HG03457 (cell line): ENCODE results near the gene OBSCN.

Source experiments
- ATAC-seq: cut with Tn5 transposase; IDR thresholded peaks from one replicate; pipeline ENCODE4 v1.9.1; 2021; ENCODE audit warnings: moderate number of reproducible peaks; ENCODE audit not compliant: unreplicated experiment

OBSCN gene

DNA sequence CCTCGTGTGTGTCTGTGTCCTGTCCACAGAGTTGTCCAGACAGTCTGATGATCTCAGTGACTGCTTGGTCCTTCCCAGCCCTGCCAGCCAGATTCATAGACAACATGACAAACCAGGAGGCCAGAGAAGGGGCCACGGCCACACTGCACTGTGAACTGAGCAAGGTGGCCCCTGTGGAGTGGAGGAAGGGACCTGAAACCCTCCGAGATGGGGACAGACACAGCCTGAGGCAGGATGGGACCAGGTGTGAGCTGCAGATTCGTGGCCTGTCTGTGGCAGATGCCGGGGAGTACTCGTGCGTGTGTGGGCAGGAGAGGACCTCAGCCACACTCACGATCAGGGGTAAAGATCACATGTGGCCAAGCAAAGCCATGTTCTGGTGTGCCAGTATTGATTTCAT is 96.4 kb downstream of the OBSCN start:
- no peak for ATAC-seq

DNA sequence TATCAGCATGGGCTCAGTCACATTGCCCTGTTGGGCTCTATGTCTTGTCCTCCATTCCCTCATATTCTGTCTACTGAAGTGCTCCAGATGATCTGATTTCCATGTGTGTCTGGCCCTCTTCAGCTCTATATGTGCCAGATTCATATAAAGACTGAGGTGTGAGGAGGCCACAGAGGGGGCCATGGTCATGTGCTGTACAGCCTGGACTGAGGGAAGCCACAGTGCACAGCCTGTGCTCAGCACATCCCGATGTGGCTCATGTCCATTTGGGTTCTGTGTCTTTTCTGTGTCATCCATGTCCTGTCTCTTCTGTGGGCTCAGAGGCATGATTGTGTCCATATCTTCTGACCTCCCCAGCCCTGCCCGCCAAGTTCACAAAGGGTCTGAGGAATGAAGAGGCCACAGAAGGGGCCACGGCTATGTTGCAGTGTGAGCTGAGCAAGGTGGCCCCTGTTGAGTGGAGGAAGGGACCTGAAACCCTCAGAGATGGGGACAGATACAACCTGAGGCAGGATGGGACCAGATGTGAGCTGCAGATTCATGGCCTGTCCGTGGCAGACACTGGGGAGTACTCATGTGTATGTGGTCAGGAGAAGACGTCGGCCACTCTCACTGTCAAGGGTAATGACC is 97.0 kb downstream of the OBSCN start:
- no peak for ATAC-seq

DNA sequence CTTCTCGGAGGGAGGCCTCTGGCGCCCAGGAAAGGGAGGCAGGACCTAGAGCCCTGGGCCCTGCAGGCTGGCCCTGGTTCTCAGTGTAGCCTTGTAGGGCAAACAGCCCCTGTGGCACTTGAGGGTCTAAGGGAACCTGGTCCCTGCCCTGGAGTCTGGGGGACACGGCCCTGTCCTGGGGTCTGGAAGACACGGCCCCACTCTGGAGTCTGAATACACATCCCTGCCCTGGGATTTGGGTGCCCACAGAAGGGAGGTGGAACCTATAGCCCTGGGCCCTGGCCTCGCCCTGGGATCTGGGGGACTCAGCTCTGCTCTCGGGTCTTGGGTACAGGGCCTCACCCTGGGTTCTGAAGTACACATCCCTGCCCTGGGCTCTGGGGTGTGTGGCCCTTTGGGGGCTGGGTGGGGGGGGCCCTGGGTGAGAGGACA is 97.9 kb downstream of the OBSCN start:
- no peak for ATAC-seq

DNA sequence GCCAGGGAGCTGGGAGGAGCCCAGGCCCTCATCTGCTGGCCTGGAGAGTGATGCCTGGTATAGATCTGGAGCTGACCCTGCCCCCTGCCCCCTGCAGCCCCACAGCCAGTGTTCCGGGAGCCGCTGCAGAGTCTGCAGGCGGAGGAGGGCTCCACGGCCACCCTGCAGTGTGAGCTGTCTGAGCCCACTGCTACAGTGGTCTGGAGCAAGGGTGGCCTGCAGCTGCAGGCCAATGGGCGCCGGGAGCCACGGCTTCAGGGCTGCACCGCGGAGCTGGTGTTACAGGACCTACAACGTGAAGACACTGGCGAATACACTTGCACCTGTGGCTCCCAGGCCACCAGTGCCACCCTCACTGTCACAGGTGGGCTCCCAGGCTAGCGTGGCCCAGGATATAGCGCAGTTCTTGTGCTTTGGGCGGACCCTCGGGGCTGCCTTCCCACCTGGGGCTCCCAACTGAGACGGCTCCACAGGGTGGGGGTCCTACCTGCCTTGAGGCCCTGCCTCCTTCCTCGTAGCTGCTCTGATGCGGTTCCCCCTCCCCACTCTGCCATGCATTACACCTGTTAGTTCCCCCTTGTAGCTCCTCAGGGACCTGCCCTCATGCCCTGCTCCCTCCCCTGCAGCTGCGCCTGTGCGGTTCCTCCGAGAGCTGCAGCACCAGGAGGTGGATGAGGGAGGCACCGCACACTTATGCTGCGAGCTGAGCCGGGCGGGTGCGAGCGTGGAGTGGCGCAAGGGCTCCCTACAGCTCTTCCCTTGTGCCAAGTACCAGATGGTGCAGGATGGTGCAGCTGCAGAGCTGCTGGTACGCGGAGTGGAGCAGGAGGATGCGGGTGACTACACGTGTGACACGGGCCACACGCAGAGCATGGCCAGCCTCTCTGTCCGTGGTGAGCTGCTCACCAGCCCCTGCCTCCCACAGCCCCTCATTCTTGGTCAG is 98.7 kb downstream of the OBSCN start:
- no peak for ATAC-seq

DNA sequence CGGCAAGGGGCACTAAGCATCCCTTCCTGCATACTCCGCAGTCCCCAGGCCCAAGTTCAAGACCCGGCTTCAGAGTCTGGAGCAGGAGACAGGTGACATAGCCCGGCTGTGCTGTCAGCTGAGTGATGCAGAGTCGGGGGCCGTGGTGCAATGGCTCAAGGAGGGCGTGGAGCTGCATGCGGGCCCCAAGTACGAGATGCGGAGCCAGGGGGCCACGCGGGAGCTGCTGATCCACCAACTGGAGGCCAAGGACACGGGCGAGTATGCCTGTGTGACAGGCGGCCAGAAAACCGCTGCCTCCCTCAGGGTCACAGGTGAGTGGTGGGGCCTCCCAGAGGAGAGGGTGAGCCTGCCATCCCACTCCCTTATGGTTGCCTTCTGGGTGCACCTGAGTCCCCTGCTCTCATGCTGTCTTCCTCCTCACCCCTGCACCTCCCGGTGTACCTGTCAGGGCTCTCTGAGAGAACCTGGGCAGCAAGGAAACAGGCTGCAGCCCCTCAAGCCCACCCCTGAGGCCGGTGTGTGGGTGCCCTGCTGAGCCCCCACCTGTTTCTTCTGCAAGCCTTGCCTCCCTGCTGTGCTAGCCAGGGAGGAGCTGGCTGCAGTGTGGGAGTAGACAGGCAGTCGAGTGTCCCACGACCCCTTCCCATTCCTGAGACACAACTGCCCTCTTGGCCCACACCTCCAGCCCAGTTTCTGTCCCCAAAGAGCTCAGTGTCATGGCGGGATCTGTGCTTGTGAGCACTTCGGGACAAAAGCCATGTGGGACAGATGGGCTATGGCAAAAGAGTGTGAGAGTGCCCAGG is 99.6 kb downstream of the OBSCN start:
- ATAC-seq, result no peak

DNA sequence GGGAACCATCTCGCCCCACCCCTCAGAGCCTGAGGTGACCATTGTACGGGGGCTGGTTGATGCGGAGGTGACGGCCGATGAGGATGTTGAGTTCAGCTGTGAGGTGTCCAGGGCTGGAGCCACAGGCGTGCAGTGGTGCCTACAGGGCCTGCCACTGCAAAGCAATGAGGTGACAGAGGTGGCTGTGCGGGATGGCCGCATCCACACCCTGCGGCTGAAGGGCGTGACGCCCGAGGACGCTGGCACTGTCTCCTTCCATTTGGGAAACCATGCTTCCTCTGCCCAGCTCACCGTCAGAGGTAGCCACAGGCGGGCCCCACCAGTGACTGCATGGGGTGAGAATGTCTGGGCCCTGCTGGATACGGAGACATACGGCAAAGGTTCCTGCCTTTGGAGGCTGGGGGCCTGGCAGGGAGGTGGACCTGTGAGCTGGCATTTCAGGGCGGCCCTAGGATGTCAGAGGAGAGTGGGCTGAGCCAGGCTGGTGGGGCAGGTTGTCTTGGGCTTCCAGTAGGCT is 100.3 kb downstream of the OBSCN start:
- no peak for ATAC-seq

DNA sequence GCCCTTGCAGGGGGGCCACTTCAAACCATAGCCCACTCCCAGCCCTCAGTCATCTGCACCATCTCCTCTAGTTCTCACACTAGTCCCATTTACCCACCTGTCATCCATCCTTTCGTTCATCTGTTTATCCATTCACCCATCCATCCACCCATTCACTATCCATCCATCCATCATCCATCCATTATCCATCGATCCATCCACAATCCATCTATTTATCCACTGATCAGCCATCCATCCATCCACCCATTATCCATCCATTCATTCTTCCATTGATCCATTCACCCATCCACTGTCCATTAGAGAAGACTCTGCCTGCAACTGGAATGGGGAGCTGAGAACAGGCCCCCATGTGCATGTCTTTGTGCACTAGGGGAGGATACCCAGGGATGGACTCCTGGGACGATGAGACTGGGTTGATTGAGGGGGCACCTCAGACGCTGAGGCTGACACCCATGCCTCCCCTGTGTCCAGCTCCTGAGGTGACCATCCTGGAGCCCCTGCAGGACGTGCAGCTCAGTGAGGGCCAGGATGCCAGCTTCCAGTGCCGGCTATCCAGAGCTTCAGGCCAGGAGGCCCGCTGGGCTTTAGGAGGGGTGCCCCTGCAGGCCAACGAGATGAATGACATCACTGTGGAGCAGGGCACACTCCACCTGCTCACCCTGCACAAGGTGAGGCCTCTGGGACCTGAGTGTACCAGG is 100.9 kb downstream of the OBSCN start:
- no peak for ATAC-seq

DNA sequence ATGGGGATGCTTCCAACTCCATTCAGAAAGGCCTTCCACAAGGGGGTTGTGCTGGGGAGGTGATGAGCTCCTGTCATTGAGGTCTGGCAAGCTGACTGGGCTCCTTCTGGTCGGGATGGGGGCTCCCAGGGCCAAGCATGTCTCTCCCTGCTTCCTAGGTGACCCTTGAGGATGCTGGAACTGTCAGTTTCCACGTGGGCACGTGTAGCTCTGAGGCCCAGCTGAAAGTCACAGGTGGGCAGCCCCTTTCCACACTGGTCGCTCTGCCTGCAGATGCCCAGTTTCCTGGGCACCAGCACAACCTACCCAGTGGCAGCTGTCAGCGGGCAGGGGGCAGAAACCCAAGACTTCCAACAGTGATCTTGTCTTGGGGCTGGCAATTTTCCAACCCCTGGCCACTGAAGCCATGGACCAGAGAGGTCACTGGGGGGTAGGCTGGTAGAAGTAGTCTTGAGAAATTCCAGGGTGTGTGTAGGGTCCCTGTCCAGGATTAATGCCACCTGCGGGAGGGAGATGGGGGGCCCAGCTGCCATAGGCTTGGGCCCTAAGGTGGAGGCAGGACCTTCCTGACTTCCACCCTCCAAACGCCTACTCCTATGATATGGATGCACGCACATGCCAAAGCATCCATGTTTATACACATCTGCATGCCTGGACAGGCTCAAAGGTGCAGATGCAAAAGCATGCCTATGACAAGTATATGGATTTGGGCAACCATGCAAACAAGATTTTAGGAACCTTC is 101.7 kb downstream of the OBSCN start:
- ATAC-seq, result no peak

DNA sequence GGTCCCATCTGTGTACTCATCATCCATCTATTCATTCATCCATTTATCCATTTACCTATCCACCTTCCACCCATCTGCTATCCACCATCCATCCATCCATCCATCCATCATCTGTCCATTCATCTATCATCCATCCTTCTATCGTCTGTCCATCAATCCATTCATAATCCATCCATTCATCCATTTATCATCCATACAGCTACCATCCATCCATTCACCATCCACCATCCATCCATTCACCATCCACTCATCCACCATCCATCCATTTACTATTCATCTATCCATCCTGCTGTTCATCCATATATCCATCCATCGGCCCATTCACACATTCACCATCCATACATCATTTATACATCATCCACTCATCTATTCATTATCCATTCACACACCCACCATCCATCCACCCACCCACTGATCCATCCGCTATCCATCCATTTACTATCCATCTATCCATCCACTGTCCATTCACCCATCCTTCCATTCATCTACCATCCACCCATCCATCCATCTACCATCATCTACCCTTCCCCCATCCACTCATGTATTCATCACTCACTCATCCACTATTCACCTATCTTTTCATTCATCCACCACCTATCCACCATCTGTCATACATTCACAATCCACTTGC is 102.4 kb downstream of the OBSCN start:
- ATAC-seq, result no peak

DNA sequence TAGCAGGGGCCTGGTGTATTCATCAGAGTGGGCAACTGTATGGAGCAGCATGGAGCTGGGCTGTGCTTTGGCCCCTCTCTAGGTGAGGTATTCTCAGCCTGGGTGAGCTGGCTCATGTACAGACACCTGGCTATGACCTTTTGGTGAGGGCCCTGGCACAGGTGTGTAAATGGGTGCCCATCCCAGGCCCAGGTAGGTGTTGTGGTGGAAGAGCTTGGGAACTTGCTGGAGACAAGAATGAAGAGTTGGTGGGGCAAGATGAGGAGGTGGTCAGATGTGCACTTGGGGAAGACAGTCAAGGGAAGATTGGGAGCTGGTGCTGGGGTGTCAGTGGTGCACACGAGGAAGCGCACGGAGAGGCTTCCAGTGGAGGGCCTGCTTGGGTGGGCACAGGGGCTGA is 103.2 kb downstream of the OBSCN start:
- no peak for ATAC-seq

DNA sequence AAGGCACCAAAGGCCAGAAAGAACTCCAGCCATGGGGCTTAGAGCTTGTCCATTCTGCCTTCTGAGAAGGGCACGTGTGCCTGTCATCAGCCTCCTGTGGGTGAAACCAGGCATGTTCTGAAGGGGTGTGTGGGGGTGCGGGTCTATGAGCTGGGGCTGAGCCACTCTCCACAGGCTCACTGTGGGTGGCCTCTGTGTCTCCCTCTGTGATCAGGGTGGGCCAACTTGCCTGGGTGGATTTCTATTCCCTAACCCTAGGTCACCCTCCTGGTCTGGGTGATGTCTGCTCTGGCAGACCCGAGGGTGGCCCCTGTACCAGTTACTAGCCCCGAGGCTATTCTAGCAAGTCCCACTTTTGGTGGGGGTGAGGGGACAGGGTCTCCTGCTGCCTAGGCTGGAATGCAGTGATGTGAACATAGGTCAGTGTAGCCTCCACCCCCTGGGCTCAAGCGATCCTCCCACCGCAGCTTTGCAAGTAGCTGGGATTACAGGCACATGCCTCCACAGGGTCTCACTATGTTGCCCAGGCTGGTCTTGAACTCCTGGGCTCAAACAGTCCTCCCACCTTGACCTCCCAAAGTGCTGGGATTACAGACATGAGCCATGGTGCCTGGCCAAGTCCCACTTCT is 104.4 kb downstream of the OBSCN start:
- no peak for ATAC-seq

DNA sequence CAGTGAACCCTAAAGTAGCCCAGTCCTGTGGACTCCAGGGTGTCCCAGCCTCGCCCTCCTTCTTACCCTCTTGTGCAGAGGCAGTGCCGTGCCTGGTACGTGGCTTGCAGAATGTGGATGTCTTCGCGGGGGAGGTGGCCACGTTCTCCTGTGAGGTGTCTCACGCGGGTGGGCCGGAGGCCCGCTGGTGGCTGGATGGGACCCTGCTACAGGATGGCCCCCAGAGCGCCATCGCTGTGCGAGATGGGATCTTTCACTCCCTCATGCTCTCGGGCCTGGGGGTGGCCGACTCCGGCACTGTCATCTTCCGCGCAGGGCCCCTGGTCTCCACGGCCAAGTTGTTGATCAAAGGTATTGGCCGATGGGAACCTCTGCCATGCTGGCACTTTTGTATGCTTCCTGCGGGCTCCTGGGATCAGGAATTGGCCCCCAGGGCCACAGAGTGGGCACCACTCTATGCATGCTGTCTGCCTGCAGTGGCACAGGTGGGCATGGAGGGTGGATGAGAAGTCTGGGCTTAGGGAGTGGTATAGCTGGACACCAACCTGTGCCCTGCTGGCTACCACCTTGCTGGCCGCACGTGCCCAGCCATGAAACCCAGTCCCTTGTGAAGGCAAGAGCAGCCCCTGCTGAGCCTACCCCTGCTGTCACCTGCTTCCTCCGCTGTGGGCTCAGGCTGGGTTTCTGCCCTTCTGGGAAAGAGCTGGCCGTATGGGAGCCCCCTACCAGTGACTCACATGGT is 105.9 kb downstream of the OBSCN start:
- no peak for ATAC-seq

DNA sequence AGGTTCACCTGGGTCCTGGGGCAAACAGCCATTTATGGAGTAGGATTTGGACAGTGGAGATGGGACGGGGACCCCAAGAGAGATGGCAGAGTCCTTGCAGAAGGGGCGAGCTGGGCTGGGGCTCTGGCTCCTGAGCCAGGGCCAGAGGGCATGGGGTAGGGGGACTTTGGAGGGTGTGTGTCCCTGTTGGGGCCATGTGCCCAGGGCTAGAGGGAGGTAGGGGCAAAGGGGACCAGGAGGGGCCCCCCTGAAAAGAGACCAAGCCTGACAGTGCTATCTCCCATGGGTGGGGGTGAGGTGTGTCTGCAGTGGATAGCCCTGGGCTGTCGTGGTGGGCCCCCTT is 106.4 kb downstream of the OBSCN start:
- no peak for ATAC-seq

DNA sequence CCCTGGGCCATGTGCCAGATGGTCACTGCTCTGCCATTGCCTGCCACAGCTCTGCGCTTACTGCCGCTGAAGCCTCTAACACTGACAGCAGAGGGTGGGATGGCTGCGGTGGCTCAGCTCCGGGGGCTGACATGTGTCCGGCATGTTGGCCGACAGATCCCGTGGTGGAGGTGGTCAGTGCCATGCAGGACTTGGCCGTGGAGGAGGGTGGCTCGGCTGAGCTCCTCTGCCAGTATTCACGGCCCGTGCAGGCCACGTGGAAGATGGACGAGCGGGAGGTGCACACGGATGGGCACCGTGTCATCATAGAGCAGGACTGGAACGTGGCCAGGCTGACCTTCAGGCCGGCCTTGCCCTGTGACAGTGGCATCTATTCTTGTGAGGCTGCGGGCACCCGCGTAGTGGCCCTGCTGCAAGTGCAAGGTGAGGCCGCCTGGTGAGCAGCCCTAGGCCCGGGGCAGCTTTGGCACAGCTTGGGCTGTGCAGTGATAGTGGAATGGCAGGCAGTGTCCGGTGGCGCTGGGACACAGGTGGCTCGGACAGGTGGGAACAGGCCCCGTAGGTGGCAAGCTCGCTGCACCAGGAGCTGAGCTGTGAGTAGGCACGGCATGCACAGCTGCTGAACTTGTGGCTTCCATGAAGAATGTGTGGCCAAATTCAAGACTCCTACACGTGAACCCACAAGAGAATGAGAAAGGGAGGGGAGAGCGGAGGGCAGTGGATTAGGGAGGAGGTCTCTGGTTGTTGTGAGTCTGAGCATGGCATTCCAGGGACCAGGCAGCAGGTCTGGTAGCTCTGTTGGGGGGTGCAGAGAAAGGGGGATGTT is 107.0 kb downstream of the OBSCN start:
- no peak for ATAC-seq

DNA sequence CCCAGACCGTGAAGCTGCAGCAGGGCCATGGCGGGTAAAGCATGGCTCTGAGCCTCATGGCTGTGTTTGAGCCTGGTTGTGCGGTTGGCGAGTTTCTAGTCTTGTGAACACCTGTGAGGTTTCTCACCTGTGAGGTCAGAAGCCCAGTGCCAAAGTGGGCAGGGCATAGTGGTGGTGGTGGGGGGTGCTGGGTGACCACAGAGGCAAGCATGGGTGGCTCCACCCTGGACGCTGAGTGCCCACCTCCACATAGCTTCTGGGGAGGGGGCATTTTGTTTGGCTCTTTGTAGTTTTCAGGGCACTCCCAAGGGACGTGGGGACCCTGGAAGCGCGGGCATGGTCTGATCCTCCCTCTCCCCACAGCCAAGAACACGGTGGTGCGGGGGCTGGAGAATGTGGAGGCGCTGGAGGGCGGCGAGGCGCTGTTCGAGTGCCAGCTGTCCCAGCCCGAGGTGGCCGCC is 107.7 kb downstream of the OBSCN start:
- no peak for ATAC-seq

DNA sequence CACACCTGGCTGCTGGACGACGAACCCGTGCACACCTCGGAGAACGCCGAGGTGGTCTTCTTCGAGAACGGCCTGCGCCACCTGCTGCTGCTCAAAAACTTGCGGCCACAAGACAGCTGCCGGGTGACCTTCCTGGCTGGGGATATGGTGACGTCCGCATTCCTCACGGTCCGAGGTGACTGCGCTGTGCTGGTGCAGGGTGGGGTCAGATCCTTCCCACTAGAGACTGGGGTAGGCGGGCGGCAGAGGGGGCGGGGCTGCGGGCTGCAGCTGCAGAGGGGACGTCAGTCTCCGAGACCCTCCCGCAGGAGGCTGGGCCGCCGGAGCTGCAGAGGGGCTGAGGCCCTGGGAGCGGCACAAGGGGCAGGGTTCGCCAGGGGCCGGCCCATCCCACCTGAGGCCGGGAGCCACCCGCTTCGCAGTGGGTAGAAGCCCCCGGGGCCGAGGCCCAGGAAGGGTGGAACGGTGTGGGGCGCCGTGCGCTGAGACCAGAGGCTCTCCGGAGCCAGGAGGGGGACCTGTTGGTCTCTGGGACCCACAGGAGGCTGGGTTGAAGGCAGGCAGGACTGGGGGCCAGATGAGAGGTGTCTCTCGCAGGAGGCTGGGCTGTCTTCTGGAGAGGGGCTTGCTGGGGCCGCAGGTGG is 108.2 kb downstream of the OBSCN start:
- no peak for ATAC-seq
